Eye (tissue), 1 donor: ENCODE results near the gene CSNK1G1.
"Not testable (repeated sequence)": the region's sequence is repeated elsewhere in the genome, so short reads cannot be mapped to it uniquely, and the experiment has no call there.

Experiments used
- DNase-seq: peaks from one replicate; pipeline ENCODE4 v3.0.0-alpha.2; 2015

Gene CSNK1G1

DNA sequence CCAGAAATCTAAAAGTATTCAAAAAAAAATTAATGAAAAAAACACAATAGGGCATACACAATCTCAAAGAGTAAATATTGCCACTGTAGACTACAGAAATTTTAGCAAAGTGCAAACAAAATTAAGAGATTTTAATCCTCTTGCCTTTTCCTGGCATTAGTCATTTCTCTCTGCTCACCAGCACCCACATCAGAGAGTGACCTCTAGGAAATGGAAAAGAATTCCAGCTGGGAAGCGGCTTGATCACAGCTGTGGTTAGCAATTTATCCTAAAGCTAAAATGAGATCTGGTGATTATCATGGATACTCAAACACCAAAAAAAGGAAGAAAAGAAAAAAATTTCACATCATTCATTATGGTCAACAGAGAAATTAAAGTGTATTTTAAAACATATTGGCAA, 7.5 kb downstream of the CSNK1G1 start:
- DNase-seq = no peak

DNA sequence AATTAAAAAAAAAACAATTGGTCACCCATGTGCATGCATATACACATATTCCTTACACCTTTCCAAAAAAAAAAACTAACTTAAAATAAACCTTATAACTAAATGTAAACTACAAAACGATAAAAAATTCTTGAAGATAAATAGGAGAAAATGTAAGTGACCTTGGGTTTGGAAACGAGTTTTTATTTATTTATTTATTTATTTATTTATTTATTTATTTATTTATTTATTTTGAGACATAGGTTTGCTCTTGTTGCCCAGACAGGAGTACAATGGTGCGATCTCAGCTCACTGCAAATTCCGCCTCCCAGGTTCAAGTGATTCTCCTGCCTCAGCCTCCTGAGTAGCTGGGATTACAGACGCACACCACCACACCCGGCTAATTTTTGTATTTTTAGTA, 9.7 kb downstream of the CSNK1G1 start:
- DNase-seq = not testable (repeated sequence)

DNA sequence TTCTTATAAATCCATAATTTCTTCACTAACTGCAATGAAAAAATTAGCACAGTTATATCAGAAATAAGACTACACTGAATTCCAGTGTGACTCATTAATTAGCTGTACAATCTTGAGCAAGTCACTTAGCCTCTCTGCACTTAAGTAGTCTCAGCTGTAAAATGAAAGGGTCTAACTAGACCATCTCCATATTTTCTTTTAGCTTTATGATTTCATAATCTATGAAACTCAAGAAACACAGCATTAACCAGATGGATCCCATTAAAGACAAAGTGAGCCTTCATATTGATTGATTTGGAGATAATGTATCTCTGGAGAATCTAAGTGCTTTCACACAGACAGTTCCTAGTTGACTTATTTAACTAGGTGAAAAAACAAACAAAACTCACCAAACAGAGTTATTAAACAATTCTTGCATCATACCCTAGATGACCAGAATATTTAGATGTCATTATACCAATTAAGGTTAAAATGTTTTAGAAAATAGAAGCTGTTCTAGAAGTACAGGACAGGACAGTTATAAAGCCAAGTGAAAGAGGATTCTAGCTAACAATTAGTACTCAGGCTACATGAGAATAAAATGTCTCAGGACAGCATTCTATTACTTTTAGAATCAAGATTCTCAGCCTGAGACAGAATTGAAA, 11.2 kb downstream of the CSNK1G1 start:
- peak; percentile 17 for DNase-seq

DNA sequence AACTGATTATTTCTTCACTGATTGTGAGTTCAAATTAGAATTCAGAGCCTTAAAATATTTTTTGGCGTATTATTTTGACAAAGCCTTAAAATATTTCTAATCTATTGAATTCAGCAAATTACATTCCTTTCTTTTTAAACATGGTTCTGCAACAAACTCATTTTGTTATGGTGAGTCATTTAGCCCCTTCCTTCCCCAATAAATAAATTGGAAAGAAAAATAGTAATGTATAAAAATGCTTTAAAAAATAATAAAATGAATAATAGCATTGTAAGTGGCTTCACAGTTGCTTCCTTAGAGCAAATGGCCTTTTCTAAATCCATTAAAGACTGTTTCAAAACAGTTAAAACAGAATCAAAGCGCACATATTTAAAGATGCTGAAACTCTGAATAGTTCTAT, 12.1 kb downstream of the CSNK1G1 start:
- no peak for DNase-seq

DNA sequence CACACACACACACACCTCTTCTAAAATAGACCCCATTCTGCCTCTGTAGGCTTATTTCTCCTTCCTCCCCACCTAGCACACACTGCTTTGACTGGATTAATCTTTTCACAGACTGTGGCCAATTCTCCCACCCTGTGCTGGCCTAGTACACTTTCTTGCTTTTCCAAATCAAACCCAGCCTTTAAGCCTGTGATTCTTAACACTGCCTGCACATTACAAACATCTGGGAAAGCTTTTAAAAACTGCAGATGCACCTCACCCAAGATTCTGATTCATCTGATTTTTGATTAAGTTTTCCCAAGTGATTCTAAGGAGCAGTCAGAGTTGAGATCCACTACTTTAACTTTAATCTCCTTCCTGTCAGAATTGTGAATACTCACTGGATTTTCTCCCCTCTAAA, 12.8 kb downstream of the CSNK1G1 start:
- DNase-seq = peak; percentile 23

DNA sequence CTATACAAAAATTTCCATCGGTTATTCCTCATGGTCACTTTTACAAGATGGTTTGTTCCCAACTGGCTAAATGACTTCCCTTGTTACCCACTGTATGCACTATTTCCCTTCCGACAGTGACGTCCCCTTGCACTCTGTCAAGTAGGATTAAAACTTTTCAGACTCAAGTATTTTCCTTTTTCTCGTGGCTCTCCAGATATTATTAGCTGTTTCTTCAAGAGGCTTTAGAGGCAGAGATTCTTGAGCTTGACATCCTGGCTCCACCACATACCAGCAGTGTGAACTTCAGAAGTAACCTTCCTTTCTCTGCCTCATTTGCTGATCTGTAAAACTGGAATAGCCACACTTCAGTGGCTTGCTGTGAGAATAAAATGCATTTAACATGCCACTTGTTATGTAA, 14.0 kb downstream of the CSNK1G1 start:
- DNase-seq = no peak

DNA sequence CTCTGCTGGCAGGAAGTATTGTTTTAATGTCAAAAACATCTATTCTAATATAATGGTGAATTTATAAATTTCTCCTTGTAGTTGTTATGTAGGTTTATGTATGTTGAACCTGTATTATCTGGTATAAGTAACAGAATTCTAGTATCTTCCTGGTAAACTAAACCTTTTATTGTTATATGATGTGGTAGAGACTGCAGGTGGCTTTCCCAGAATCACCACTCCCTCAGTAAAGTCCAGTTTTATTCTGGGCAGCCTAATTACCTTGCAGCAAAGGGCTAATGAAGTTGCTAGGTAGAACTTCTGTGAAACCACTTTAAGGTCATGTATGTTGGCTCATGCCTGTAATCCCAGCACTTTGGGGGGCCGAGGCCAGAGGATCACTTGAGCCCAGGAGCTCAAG, 15.6 kb downstream of the CSNK1G1 start:
- DNase-seq = no peak

DNA sequence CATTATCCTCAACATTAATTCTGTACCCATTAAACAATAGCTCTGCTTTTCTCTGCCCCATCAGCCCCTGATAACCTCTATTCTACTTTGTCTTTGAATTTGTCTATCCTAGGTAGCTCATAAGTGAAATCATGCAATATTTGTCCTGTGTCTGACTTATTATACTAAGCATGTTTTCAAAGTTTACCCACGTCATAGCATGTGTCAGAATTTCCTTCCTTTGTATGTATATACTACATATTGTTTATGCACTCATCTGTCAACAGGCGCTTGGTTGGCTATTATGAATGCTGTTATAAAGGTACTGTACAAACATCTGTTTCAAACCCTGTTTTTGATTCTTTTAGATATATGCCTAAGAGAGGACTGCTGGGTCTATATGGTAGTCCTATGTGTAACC, 18.2 kb downstream of the CSNK1G1 start:
- DNase-seq = no peak

DNA sequence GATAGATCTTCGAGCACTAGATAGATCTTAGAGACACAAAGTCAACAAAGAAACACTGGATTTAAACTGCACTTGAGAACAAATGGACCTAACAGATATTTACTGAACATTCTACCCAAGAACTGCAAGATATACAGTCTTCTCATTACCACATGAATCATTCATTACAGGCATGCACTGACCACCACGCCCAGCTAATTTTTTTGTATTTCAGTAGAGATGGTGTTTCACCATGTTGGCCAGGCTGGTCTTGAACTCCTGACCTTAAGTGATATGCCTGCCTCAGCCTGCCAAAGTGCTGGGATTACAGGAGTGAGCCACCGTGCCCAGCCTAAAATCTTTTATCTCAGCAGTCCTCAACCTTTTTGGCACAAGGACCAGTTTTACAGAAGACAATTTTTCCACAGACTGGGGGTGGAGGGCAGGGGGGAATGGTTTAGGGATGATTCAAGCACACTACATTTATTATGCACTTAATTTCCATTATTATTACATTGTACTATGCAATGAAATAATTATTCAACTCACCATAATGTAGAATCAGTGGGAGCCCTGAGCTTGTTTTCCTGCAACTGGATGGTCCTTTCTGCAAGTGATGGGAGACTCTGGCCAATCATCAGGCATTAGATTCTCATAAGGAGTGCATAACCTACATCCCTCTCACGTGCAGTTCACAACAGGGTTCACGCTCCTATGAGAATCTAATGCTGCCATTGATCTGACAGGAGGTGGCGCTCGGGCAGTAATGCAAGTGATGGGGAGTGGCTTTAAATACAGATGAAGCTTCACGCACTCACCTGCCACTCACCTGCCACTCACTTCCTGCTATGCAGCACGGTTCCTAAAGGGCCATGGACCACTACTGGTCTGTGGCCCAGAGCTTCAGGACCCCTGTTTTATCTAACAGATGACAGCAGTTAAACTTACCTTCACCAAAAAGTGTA, 21.7 kb downstream of the CSNK1G1 start:
- no peak for DNase-seq

DNA sequence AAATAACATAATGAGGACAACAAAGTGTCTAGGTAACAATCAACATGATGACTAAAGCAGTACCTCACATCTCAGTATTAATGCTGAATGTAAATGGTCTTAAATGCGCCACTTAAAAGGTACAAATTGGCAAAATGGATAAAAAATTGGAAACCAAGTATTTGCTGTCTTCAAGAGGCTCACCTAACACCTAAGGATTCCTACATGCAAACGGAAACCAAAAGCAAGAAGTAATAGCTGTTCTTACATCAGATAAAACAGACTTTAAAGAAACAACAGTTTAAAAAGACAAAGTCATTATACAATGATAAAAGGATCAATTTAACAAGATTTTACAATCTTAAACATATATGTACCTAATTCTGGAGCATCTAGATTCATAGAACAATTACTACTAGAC, 22.5 kb downstream of the CSNK1G1 start:
- DNase-seq = no peak

DNA sequence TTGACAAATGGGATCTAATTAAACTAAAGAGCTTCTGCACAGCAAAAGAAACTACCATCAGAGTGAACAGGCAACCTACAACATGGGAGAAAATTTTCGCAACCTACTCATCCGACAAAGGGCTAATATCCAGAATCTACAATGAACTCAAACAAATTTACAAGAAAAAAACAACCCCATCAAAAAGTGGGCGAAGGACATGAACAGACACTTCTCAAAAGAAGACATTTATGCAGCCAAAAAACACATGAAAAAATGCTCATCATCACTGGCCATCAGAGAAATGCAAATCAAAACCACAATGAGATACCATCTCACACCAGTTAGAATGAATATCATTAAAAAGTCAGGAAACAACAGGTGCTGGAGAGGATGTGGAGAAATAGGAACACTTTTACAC, 24.3 kb downstream of the CSNK1G1 start:
- DNase-seq = not testable (repeated sequence)

DNA sequence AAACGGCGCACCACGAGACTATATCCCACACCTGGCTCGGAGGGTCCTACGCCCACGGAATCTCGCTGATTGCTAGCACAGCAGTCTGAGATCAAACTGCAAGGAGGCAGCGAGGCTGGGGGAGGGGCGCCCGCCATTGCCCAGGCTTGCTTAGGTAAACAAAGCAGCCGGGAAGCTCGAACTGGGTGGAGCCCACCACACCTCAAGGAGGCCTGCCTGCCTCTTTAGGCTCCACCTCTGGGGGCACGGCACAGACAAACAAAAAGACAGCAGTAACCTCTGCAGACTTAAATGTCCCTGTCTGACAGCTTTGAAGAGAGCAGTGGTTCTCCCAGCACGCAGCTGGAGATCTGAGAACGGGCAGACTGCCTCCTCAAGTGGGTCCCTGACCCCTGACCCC, 29.0 kb downstream of the CSNK1G1 start:
- not testable (repeated sequence) for DNase-seq

DNA sequence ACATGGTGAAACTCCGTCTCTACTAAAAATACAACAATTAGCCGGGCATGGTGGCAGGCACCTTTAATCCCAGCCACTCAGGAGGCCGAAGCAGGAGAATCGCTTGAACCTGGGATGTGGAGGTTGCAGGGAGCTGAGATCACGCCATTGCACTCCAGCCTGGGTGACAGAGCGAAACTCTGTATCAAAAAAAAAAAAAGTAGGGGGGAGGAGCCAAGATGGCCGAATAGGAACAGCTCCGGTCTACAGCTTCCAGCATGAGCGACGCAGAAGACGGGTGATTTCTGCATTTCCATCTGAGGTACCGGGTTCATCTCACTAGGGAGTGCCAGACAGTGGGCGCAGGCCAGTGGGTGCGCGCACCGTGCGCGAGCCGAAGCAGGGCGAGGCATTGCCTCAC, 29.5 kb downstream of the CSNK1G1 start:
- DNase-seq = not testable (repeated sequence)

DNA sequence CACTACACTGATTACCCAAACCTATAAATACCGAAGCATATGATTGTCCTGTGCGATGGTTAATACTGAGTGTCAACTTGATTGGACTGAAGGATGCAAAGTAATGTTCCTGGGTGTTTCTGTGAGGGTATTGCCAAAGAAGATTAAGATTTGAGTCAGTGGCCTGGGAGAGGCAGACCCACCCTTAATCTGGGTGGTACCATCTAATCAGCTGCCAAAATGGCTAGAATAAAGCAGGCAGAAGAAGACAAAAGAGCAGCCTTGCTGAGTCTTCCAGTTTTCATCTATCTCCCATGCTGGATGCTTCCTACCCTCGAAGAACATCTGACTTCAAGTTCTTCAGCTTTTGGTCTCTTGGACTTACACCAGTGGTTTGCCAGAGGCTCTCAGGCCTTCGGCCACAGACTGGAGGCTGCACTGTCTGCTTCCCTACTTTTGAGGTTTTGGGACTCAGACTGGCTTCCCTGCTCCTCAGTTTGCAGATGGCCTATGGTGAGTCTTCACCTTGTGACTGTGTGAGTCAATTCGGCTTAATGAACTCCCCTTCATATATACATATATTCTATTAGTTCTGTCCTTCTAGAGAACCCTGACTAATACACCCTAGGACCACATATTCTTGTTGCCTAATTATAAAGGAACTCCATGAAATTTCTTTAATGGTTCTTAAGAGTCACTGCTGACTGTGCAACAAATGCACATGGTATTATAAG, 31.7 kb downstream of the CSNK1G1 start:
- no peak for DNase-seq

DNA sequence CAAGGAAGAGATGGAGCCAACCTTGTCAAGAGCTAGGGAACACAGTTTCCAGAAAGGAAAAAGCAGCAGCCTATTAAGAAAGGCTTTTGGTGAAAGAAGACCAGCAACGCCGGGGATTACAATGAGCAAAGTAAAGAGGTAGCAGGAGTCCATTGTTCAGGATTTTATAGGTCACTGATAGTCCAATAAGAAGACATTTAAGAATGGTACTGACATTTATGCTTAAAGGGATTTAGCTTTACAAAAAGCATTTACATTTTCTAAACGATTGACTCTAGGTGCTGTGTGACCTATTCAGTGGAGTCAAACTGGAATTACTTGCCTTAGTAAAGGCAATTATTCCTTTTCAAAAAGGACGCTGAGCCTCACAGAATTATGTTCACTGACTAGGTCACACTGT, 40.8 kb downstream of the CSNK1G1 start:
- DNase-seq = peak; percentile 37

DNA sequence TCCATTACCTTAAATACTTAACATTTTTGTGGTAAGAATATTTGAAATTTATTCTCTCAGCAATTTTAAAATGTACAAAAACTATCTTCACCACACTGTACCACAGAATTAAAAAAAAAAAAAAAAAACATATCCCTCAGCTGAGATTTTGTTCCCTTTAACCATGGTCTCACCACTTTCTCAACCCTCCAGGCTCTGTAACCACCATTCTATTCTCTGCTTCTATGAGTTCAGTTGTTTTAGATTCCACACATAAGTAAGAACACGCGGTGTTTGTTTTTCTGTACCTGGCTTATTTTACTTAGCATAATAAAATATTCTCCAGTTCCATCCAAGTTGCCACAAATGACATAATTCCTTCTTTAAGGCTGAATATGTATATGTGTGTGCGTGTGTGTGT, 41.5 kb downstream of the CSNK1G1 start:
- DNase-seq = no peak

DNA sequence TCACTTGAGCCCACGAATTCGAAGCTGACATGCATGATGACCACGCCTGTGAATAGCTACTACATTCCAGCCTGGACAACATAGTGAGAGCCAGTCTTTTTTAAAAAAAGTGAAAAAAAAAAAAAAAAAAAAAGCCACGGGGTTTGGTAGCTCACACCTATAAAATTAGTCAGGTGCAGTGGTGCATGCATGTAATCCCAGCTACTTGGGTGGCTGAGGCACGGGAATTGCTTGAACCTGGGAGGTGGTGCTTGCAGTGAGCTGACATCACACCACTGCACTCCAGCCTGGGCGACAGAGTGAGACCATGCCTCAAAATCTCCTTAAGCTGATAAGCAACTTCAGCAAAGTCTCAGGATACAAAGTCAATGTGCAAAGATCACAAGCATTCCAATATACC, 44.4 kb downstream of the CSNK1G1 start:
- DNase-seq = no peak

DNA sequence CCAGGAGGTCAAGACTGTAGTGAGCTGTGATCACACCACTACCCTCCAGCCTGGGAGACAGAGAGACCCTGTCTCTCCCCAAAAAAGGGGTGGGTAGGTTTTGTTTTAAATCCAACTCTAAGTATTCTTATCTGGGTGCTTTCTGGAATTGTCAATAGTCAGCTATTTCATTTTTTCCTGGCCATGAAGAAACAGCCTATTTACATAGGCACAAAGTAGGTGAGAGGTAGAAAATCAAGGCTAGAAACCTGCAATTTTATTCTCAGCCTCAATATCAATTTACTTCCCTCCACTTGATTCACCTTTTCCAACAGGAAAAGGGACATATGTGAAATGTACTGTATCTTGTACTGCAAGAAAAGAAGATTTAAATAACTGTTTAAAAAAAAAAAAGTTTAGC, 45.9 kb downstream of the CSNK1G1 start:
- no peak for DNase-seq

DNA sequence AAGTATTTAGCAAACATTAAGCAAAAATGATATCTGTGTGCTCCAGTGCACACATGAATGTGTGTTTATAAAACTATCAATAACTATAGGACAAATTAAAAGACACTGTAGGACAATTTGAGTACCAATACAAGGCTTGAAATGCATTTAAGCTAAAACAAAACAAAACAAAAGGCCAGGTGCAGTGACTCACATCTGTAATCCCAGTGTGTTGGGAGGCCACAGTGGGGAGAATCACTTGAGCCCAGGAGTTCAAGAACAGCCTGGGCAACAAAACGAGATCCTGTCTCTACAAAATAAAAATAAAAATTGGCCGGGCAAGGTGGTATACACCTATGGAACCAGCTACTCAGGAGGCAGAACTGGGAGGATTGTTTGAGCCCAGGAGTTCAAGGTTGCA, 50.7 kb downstream of the CSNK1G1 start:
- no peak for DNase-seq

DNA sequence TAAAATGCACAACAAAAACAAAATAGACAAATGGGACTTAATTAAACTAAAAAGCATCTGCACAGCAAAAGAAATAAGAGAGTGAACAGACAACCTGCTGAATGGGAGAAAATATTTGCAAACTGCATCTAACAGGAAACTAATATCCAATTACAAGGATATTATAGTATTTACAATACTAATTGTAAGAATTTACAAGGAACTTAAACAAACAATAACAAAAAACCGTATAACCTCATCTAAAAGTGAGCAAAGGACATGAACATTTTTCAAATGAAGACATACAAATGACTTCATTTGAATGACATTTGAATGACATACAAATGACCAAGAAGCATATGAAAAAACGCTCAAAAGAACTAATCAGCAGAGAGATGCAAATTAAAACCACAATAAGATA, 66.4 kb downstream of the CSNK1G1 start:
- DNase-seq = no peak

DNA sequence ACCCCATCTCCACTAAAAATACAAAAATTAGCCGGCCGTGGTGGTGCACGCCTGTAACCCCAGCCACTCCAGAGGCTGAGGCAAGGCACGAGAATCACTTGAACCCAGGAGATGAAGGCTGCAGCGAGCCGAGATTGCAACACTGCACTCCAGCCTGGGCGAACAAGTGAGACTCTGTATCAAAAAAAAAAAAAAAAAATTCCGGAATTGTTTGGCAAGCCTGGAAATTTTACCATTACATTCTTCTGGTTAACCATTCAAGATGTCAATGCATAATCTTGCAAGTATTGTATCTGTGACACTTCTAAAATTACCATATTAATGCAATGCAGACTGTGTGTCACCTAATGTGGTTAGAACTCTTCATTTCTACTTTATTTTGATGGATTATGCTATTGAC, 67.0 kb downstream of the CSNK1G1 start:
- DNase-seq = no peak

DNA sequence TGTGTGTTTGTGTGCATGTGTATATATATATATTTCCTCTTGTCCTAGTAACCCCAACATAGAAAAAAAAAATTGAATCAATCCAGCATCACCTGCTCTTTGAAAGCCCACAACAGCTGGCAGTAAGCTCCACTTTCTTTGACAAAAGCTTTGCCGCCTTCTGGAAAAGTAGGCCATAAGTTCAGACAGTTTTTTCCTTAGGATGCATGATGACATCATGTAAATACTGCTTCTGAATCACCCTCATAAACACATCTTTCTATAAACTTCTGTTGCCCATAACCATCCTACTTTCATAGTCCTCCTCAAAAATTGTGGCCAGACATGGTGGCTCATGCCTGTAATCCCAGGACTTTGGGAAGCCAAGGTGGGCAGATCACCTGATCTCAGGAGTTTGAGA, 67.4 kb downstream of the CSNK1G1 start:
- DNase-seq = no peak

DNA sequence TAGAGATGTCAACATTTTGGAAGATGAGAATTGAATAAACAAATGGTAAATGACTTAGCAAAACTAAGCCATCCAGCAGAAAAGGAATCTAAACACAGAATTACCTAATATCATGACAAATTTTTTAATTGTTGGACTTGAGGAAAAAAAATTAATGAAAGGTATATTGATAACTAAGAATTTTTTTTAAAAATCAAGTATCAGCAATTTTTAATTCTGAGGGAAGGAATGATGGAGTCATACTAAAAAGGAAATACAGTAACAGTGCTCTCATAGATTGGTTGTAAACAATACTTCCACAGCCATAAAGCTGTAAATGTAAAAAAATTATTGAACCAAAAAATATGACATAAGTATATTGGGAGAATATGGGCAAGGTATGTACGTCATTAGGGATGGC, 68.0 kb downstream of the CSNK1G1 start:
- DNase-seq = no peak

DNA sequence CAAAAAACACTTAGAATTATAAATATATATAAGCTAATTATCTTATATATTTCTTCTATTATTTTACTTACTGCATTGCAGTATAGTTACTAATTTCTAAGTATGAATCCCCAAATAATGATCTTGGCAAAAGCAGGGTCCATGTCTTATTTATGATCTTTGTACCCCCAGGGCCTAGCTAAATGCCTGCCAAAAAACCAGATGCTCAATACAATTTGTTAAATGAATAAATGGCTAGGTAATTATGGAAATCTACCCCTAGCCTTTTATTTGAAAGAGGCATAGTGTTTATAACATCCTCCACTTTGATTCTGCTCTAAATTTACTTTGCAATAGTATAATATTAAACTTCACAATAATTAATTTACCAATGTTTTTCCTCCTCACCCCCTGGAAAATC, 69.5 kb downstream of the CSNK1G1 start:
- DNase-seq = no peak
